WTC11 (cell line): ENCODE measurements around the gene SP3. TPM values are rescaled to one million over a fixed set of nuclear protein-coding genes. Genes with fewer than 3 reads are reported as not detected.

ENCODE experiments used
- ATAC-seq: fragments of 200-7000 bp; cut with Tn5 transposase; 2 replicates; pipeline ENCODE4 v1.10.0; 2021; ENCODE audit warnings: mild to moderate bottlenecking, moderate library complexity
- CTCF ChIA-PET: fragments of 300-600 bp; sonication (Branson Sonifier 250); formaldehyde crosslinking; loops from one replicate; lab custom pipeline; 2021; ENCODE audit warnings: antibody characterized with exemption; lab: Charles Lee
- POLR2A ChIA-PET: fragments of 350-600 bp; sonication (Branson Sonifier 250); formaldehyde crosslinking; loops from one replicate; lab custom pipeline; 2021; ENCODE audit warnings: antibody characterized with exemption; lab: Charles Lee
- DNase-seq: peaks from one replicate; pipeline ENCODE4 v3.0.0; 2021; ENCODE audit warnings: low spot score
- H3K27ac Mint-ChIP-seq: 2 replicates; pipeline ENCODE4 v1.8.0; 2021; ENCODE audit warnings: mixed read lengths
- H3K27me3 Mint-ChIP-seq: 2 replicates; pipeline ENCODE4 v1.8.0; 2021; ENCODE audit warnings: low read depth, mild to moderate bottlenecking, moderate library complexity, mixed read lengths
- H3K36me3 Mint-ChIP-seq: 2 replicates; pipeline ENCODE4 v1.8.0; 2021; ENCODE audit warnings: mixed read lengths
- H3K4me1 Mint-ChIP-seq: 2 replicates; pipeline ENCODE4 v1.8.0; 2022; ENCODE audit warnings: mixed read lengths
- H3K4me3 Mint-ChIP-seq: 2 replicates; pipeline ENCODE4 v1.8.0; 2021; ENCODE audit warnings: mild to moderate bottlenecking, moderate library complexity, mixed read lengths
- H3K9me3 Mint-ChIP-seq: 2 replicates; pipeline ENCODE4 v1.8.0; 2021; ENCODE audit warnings: mixed read lengths
- CBFB ChIP-seq: sonication (generic); formaldehyde crosslinking; IDR thresholded peaks from 2 replicates; pipeline ENCODE4 v1.8.1; 2022; ENCODE audit warnings: mild to moderate bottlenecking, low read depth, missing genetic modification reagents
- CREM ChIP-seq: sonication (generic); formaldehyde crosslinking; IDR thresholded peaks from 2 replicates; pipeline ENCODE4 v1.8.1; 2022; ENCODE audit warnings: mild to moderate bottlenecking, missing genetic modification reagents, moderate library complexity
- ELF4 ChIP-seq: sonication (generic); formaldehyde crosslinking; IDR thresholded peaks from 2 replicates; pipeline ENCODE4 v1.8.1; 2022; ENCODE audit warnings: low read depth, mild to moderate bottlenecking, moderate library complexity, missing genetic modification reagents
- FOXJ3 ChIP-seq: sonication (generic); formaldehyde crosslinking; IDR thresholded peaks from 2 replicates; pipeline ENCODE4 v1.9.0; 2021; ENCODE audit warnings: missing genetic modification reagents, mild to moderate bottlenecking, borderline replicate concordance
- GABPB1 ChIP-seq: sonication (generic); formaldehyde crosslinking; IDR thresholded peaks from 2 replicates; pipeline ENCODE4 v1.8.1; 2023; ENCODE audit warnings: mild to moderate bottlenecking, missing genetic modification reagents
- GTF2I ChIP-seq: fragments of 250-450 bp; sonication (Bioruptor Pico); conservative IDR thresholded peaks from 2 replicates; pipeline ENCODE4 v1.4.0; 2021; ENCODE audit warnings: mild to moderate bottlenecking
- IRF2 ChIP-seq: sonication (generic); formaldehyde crosslinking; IDR thresholded peaks from 2 replicates; pipeline ENCODE4 v1.8.0; 2022; ENCODE audit warnings: low read depth, missing genetic modification reagents, borderline replicate concordance
- JUN ChIP-seq: sonication (generic); formaldehyde crosslinking; IDR thresholded peaks from 2 replicates; pipeline ENCODE4 v1.8.0; 2023; ENCODE audit warnings: mild to moderate bottlenecking, missing genetic modification reagents
- NFE2L1 ChIP-seq: sonication (generic); formaldehyde crosslinking; IDR thresholded peaks from 2 replicates; pipeline ENCODE4 v1.8.1; 2023; ENCODE audit warnings: missing genetic modification reagents
- NR1H2 ChIP-seq: sonication (generic); formaldehyde crosslinking; IDR thresholded peaks from 2 replicates; pipeline ENCODE4 v1.9.0; 2021; ENCODE audit warnings: mild to moderate bottlenecking, moderate library complexity, missing genetic modification reagents
- NR2C2 ChIP-seq: sonication (generic); formaldehyde crosslinking; IDR thresholded peaks from 2 replicates; pipeline ENCODE4 v1.8.0; 2022; ENCODE audit warnings: mild to moderate bottlenecking, missing genetic modification reagents
- RORB ChIP-seq: fragments of 250-450 bp; sonication (Bioruptor Pico); IDR thresholded peaks from 2 replicates; pipeline ENCODE4 v1.9.0; 2021; ENCODE audit warnings: mild to moderate bottlenecking
- ZBTB21 ChIP-seq: sonication (generic); formaldehyde crosslinking; IDR thresholded peaks from 2 replicates; pipeline ENCODE4 v1.8.1; 2023; ENCODE audit warnings: mild to moderate bottlenecking, missing genetic modification reagents, borderline replicate concordance
- ZBTB43 ChIP-seq: sonication (generic); formaldehyde crosslinking; IDR thresholded peaks from 2 replicates; pipeline ENCODE4 v1.8.1; 2023; ENCODE audit warnings: mild to moderate bottlenecking, missing genetic modification reagents
- ZMAT4 ChIP-seq: fragments of 250-450 bp; sonication (Bioruptor Pico); IDR thresholded peaks from 2 replicates; pipeline ENCODE4 v1.9.0; 2021; ENCODE audit warnings: mild to moderate bottlenecking
- ZNF121 ChIP-seq: sonication (generic); formaldehyde crosslinking; IDR thresholded peaks from 2 replicates; pipeline ENCODE4 v1.8.0; 2023; ENCODE audit warnings: missing genetic modification reagents
- ZNF219 ChIP-seq: sonication (generic); formaldehyde crosslinking; IDR thresholded peaks from 2 replicates; pipeline ENCODE4 v1.8.0; 2023; ENCODE audit warnings: missing genetic modification reagents, mild to moderate bottlenecking, borderline replicate concordance
- ZNF317 ChIP-seq: sonication (generic); formaldehyde crosslinking; IDR thresholded peaks from 2 replicates; pipeline ENCODE4 v1.8.1; 2023; ENCODE audit warnings: low read depth, mild to moderate bottlenecking, moderate library complexity, missing genetic modification reagents, borderline replicate concordance
- total RNA-seq: library from RNA; stranded (reverse); gene quantifications from 3 replicates; pipeline ENCODE4 v1.2.3, GENCODE V29; 2021
- TF ChIP-seq, protein P1 (sequence below): sonication (generic); formaldehyde crosslinking; IDR thresholded peaks from 2 replicates; pipeline ENCODE4 v1.8.0; 2022; ENCODE audit warnings: mild to moderate bottlenecking, missing genetic modification reagents
- TF ChIP-seq, protein P2 (sequence below): sonication (generic); formaldehyde crosslinking; IDR thresholded peaks from 2 replicates; pipeline ENCODE4 v1.8.1; 2023; ENCODE audit warnings: mild to moderate bottlenecking, missing genetic modification reagents
- TF ChIP-seq, protein P3 (sequence below): fragments of 250-450 bp; sonication (Bioruptor Pico); IDR thresholded peaks from 2 replicates; pipeline ENCODE4 v1.9.0; 2021; ENCODE audit warnings: moderate library complexity, mild to moderate bottlenecking, inconsistent platforms, borderline replicate concordance
- TF ChIP-seq, protein P4 (sequence below): fragments of 250-450 bp; sonication (Bioruptor Pico); IDR thresholded peaks from 2 replicates; pipeline ENCODE4 v1.8.0; 2021; ENCODE audit warnings: mild to moderate bottlenecking

SP3 gene
- total RNA-seq, 1 experiment from 2014 or later, result 88.5 TPM

- no peaks in the 10 kb centered on the region for H3K9me3 Mint-ChIP-seq
- no peak overlapping the region for H3K27ac Mint-ChIP-seq
- POLR2A ChIA-PET, result no interaction called here
- TF ChIP-seq FOXJ3 (CRISPR knock-in tag), result no peak
- TF ChIP-seq ZNF121 (CRISPR knock-in tag), result no peak
- TF ChIP-seq NR1H2 (CRISPR knock-in tag), result no peak
- no peak for TF ChIP-seq ZMAT4
- TF ChIP-seq CBFB (CRISPR knock-in tag), result no peak
- TF ChIP-seq, protein P1, sequence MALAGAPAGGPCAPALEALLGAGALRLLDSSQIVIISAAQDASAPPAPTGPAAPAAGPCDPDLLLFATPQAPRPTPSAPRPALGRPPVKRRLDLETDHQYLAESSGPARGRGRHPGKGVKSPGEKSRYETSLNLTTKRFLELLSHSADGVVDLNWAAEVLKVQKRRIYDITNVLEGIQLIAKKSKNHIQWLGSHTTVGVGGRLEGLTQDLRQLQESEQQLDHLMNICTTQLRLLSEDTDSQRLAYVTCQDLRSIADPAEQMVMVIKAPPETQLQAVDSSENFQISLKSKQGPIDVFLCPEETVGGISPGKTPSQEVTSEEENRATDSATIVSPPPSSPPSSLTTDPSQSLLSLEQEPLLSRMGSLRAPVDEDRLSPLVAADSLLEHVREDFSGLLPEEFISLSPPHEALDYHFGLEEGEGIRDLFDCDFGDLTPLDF (CRISPR knock-in tag), result no peak
- TF ChIP-seq, protein P2, sequence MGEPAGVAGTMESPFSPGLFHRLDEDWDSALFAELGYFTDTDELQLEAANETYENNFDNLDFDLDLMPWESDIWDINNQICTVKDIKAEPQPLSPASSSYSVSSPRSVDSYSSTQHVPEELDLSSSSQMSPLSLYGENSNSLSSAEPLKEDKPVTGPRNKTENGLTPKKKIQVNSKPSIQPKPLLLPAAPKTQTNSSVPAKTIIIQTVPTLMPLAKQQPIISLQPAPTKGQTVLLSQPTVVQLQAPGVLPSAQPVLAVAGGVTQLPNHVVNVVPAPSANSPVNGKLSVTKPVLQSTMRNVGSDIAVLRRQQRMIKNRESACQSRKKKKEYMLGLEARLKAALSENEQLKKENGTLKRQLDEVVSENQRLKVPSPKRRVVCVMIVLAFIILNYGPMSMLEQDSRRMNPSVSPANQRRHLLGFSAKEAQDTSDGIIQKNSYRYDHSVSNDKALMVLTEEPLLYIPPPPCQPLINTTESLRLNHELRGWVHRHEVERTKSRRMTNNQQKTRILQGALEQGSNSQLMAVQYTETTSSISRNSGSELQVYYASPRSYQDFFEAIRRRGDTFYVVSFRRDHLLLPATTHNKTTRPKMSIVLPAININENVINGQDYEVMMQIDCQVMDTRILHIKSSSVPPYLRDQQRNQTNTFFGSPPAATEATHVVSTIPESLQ (CRISPR knock-in tag), result no peak
- no peak overlapping the region for H3K4me3 Mint-ChIP-seq
- no peaks in the 10 kb centered on the region for H3K27me3 Mint-ChIP-seq
- H3K36me3 Mint-ChIP-seq, result no peaks in the 10 kb centered on the region
- ATAC-seq, result no peak
- CTCF ChIA-PET, result no interaction called here
- no peak for DNase-seq
- H3K4me1 Mint-ChIP-seq, result no peaks in the 10 kb centered on the region
Observed at GRCh38 chr2:173997753-173998152, 32.6 kb upstream of the SP3 start.

GRCh38 chr2:173997269-173997668 is 32.1 kb upstream of the SP3 start:
- ChIA-PET POLR2A (no interaction called here), CTCF (no interaction called here)
- no peaks in the 10 kb centered on the region for H3K4me1 Mint-ChIP-seq
- no peak overlapping the region for H3K4me3 Mint-ChIP-seq
- H3K27ac Mint-ChIP-seq, result no peak overlapping the region
- H3K27me3 Mint-ChIP-seq, result no peaks in the 10 kb centered on the region
- no peaks in the 10 kb centered on the region for H3K36me3 Mint-ChIP-seq
- DNase-seq (no peak), ATAC-seq (no peak)
- TF ChIP-seq ZNF121 (CRISPR knock-in tag) (no peak; the same call in 1 of the 2 replicates), FOXJ3 (CRISPR knock-in tag) (no peak), NFE2L1 (CRISPR knock-in tag) (no peak), ZBTB21 (no peak), JUN (no peak)
- no peaks in the 10 kb centered on the region for H3K9me3 Mint-ChIP-seq

GRCh38 chr2:173996766-173997165 is 31.6 kb upstream of the SP3 start:
- TF ChIP-seq CREM (CRISPR knock-in tag), result no peak
- TF ChIP-seq GTF2I (CRISPR knock-in tag), result no peak
- no peak for TF ChIP-seq RORB (CRISPR knock-in tag)
- TF ChIP-seq, protein P3, sequence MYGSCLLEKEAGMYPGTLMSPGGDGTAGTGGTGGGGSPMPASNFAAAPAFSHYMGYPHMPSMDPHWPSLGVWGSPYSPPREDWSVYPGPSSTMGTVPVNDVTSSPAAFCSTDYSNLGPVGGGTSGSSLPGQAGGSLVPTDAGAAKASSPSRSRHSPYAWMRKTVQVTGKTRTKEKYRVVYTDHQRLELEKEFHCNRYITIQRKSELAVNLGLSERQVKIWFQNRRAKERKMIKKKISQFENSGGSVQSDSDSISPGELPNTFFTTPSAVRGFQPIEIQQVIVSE (CRISPR knock-in tag), result no peak
- TF ChIP-seq, protein P4, sequence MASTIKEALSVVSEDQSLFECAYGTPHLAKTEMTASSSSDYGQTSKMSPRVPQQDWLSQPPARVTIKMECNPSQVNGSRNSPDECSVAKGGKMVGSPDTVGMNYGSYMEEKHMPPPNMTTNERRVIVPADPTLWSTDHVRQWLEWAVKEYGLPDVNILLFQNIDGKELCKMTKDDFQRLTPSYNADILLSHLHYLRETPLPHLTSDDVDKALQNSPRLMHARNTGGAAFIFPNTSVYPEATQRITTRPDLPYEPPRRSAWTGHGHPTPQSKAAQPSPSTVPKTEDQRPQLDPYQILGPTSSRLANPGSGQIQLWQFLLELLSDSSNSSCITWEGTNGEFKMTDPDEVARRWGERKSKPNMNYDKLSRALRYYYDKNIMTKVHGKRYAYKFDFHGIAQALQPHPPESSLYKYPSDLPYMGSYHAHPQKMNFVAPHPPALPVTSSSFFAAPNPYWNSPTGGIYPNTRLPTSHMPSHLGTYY (CRISPR knock-in tag), result no peak
- TF ChIP-seq ZNF219 (CRISPR knock-in tag), result no peak
- TF ChIP-seq ZNF317 (CRISPR knock-in tag), result no peak
- no peak for TF ChIP-seq IRF2 (CRISPR knock-in tag)
- TF ChIP-seq ELF4, result no peak
- no peak for TF ChIP-seq ZBTB43 (CRISPR knock-in tag)
- TF ChIP-seq NR2C2, result no peak
- TF ChIP-seq GABPB1 (CRISPR knock-in tag), result no peak
- no peaks in the 10 kb centered on the region for H3K36me3 Mint-ChIP-seq
- no peaks in the 10 kb centered on the region for H3K27me3 Mint-ChIP-seq
- no peak overlapping the region for H3K4me3 Mint-ChIP-seq
- H3K4me1 Mint-ChIP-seq, result no peaks in the 10 kb centered on the region
- DNase-seq (no peak), ATAC-seq (no peak)
- POLR2A ChIA-PET, result no interaction called here
- CTCF ChIA-PET, result no interaction called here
- H3K27ac Mint-ChIP-seq, result no peak overlapping the region
- no peaks in the 10 kb centered on the region for H3K9me3 Mint-ChIP-seq
